ENCODE results near the gene KRT9.

DNA sequence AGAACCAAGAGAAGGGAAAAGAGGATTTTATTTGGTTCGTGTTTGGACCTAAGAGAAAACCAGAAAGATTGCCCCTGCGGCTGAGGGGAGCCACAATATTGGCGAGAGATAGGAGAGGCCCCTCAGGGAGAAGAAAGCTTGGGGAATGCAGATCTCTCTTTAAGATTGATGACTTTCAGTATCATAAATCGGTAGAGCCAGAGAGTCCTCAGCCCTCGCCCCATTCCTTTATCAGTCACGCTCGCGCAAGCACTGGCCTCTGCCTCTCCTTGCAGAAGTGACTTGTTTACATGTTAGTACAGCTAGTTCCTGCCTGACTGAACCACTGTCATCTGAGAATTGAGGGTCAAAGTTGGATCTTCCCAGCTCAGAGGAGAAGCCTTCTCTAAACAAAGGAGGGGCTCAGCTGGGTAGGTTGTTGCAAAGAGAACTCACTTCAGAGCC, 22.2 kb downstream of the KRT9 start:
- TF ChIP-seq, protein P1, sequence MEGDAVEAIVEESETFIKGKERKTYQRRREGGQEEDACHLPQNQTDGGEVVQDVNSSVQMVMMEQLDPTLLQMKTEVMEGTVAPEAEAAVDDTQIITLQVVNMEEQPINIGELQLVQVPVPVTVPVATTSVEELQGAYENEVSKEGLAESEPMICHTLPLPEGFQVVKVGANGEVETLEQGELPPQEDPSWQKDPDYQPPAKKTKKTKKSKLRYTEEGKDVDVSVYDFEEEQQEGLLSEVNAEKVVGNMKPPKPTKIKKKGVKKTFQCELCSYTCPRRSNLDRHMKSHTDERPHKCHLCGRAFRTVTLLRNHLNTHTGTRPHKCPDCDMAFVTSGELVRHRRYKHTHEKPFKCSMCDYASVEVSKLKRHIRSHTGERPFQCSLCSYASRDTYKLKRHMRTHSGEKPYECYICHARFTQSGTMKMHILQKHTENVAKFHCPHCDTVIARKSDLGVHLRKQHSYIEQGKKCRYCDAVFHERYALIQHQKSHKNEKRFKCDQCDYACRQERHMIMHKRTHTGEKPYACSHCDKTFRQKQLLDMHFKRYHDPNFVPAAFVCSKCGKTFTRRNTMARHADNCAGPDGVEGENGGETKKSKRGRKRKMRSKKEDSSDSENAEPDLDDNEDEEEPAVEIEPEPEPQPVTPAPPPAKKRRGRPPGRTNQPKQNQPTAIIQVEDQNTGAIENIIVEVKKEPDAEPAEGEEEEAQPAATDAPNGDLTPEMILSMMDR (IDR thresholded peaks at IDR 0.05), result no peak
- TF ChIP-seq POLR2A (IDR thresholded peaks at IDR 0.05), result no peak

Data from esophagus squamous epithelium (tissue), 4 donors.